AG04450 (cell line): ENCODE measurements around the gene ABR. TPM values are rescaled to one million over a fixed set of nuclear protein-coding genes. Genes with fewer than 3 reads are reported as not detected.

Source experiments
- CTCF ChIA-PET: fragments of 300-600, 350-600 bp; formaldehyde crosslinking; extraction: SDS; loops from one replicate; lab custom pipeline; 2022; ENCODE audit warnings: antibody characterized with exemption, inconsistent platforms; lab: Charles Lee
- POLR2A ChIA-PET: fragments of 350-600 bp; formaldehyde crosslinking; extraction: SDS; loops from one replicate; lab custom pipeline; 2021; ENCODE audit warnings: antibody characterized with exemption, inconsistent platforms; lab: Yijun Ruan, JAX
- DNase-seq: peaks from one replicate; pipeline ENCODE4 v3.0.0-alpha.2; 2011; ENCODE audit warnings: low read depth, low spot score
- H3K27ac ChIP-seq: one replicate; pipeline ENCODE4 v1.5.1; 2012; ENCODE audit warnings: low read depth, low read length, control low read depth
- H3K27me3 ChIP-seq: one replicate; pipeline ENCODE4 v1.6.0; 2012; ENCODE audit warnings: low read length; ENCODE audit not compliant: control insufficient read depth, insufficient read depth
- H3K4me3 ChIP-seq: 2 replicates; pipeline ENCODE4 v1.5.1; 2011; ENCODE audit warnings: mild to moderate bottlenecking, low read depth, low read length, control low read depth
- H3K9me3 ChIP-seq: 2 replicates; pipeline ENCODE4 v1.5.1; 2012; ENCODE audit warnings: low read length; ENCODE audit not compliant: control insufficient read depth, insufficient read depth
- CTCF ChIP-seq: IDR thresholded peaks from 2 replicates; pipeline ENCODE4 v1.5.1; 2011; ENCODE audit warnings: low read depth, low read length, control low read depth, inconsistent platforms
- polyA plus RNA-seq: library from polyadenylated mRNA; depleted of rRNA; stranded (reverse); fragments of >200 nt; gene quantifications from 2 replicates; pipeline ENCODE4 v1.2.3, GENCODE V29; 2011

The ABR gene
- polyA plus RNA-seq, 1 experiment: 64.3 TPM

- Histone ChIP-seq H3K27me3 (no peaks in the 10 kb centered on the region), H3K27ac (no peak overlapping the region), H3K9me3 (no peaks in the 10 kb centered on the region; the same call in 1 of the 2 replicates), H3K4me3 (no peak overlapping the region)
- no peak for TF ChIP-seq CTCF
- POLR2A ChIA-PET: no interaction called here
- CTCF ChIA-PET: interaction anchor here (0.7 kb wide), 1 partner anchor 14 kb away, joined by 3 read pairs; no protein-coding TSS in a partner anchor
- no peak for DNase-seq
These were observed 137.3 kb downstream of the ABR start for GRCh38 chr17:1042486-1042885.

- DNase-seq: no peak
- POLR2A ChIA-PET: no interaction called here
- CTCF ChIA-PET: interaction anchor here (0.7 kb wide), 1 partner anchor 14 kb away, joined by 3 read pairs; no protein-coding TSS in a partner anchor
- TF ChIP-seq CTCF: no peak
- no peaks in the 10 kb centered on the region; the same call in 1 of the 2 replicates for H3K9me3 ChIP-seq
- no peaks in the 10 kb centered on the region for H3K27me3 ChIP-seq
- no peak overlapping the region for H3K27ac ChIP-seq
- no peak overlapping the region for H3K4me3 ChIP-seq
These were observed 138.0 kb downstream of the ABR start for GRCh38 chr17:1041746-1042145.

- no peak overlapping the region for H3K27ac ChIP-seq
- no peak for DNase-seq
- no peak for TF ChIP-seq CTCF
- CTCF ChIA-PET: interaction anchor here (0.6 to 1.4 kb wide), 3 partner anchors 16 to 41 kb away, joined by 3 to 5 read pairs (median 5); no protein-coding TSS in a partner anchor
- POLR2A ChIA-PET: no interaction called here
- H3K27me3 ChIP-seq: no peaks in the 10 kb centered on the region
- no peaks in the 10 kb centered on the region; the same call in 1 of the 2 replicates for H3K9me3 ChIP-seq
- no peak overlapping the region for H3K4me3 ChIP-seq
These were observed 139.6 kb downstream of the ABR start for GRCh38 chr17:1040216-1040600.

- no peaks in the 10 kb centered on the region for H3K27me3 ChIP-seq
- no peak for TF ChIP-seq CTCF
- no peaks in the 10 kb centered on the region; the same call in 1 of the 2 replicates for H3K9me3 ChIP-seq
- H3K27ac ChIP-seq: no peak overlapping the region
- ChIA-PET CTCF (interaction anchor here (0.6 to 1.4 kb wide), 3 partner anchors 17 to 41 kb away, joined by 3 to 5 read pairs (median 5); no protein-coding TSS in a partner anchor), POLR2A (no interaction called here)
- no peak for DNase-seq
- H3K4me3 ChIP-seq: no peak overlapping the region
These were observed 140.1 kb downstream of the ABR start for GRCh38 chr17:1039511-1040215.

GRCh38 chr17:1039123-1039507 lies 140.7 kb downstream of the ABR start:
- no peak for TF ChIP-seq CTCF
- no peak for DNase-seq
- Histone ChIP-seq H3K9me3 (no peaks in the 10 kb centered on the region; the same call in 1 of the 2 replicates), H3K27ac (no peak overlapping the region), H3K4me3 (no peak overlapping the region), H3K27me3 (no peaks in the 10 kb centered on the region)
- POLR2A ChIA-PET: no interaction called here
- CTCF ChIA-PET: interaction anchor here (0.9 kb wide), 1 partner anchor 17 kb away, joined by 3 read pairs; no protein-coding TSS in a partner anchor
